Activated CD4-positive, alpha-beta T cell treated with anti-CD3 and anti-CD28 coated beads, Interleukin-2, amount 50 U/mL, for 4 hours (primary cell): Measurements from ENCODE around the gene INAFM2.
A peak's percentile ranks its signal among the peaks of the same experiment; 100 is the strongest.

Source experiments
- DNase-seq, 2 experiments: peaks; one replicate each; pipeline ENCODE4 v3.0.0-alpha.2; 2020

INAFM2 gene

DNA sequence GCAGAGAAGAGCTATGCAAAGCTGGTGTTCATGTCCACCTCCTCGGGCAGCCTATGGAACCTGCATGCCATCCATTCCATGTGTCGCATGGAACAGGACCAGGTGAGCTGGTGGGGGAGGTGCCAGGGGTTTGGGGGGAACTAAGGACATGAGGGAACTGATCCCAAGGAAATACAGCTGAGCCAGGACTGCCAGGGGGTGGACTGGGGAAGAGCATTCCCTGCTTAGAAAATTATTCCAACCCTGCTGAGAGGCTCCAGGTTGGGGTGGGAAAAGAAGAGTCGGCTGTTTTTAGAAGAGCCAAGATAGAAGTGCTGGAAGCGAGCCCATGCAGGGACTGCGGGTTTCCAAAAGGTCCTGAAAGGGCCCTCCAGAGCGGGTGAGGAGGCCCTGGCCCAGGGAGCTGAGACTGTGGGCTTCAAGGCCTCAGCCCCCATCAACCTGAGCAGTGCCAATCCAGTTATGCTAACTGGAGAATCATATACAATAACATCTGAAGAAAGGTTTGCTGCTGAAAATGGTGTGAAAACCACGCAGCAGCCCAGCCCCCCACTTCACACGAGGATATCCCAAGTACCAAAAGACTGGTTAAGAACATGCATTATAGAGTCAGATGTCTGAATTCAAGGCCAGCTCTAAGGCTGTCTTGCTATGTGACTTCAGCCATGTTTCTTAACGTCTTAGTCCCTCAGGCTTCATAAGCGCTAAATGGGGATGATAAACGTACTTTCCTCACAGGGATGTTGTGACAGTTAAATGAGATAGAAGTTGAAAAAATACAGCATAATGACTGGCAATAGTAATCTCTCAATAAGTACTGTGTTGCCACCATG, 42.3 kb downstream of the INAFM2 start:
- DNase-seq = no peak

- DNase-seq = no peak
Measured at GRCh38 chr15:40366457-40367370, 43.2 kb downstream of the INAFM2 start.

DNA sequence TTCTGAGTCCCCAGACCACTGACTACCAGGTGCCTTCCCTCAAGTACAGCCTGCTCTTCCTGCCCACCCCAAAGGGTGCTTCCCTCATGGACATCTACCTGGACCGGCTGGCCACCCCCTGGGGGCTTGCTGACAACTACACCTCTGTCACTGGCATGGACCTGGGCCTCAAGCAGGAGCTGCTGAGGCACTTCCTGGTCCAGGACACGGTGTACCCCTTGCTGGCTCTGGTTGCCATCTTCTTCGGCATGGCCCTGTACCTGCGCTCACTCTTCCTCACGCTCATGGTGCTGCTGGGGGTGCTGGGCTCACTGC, 43.8 kb downstream of the INAFM2 start:
- DNase-seq = no peak

GRCh38 chr15:40367686-40368611, 44.5 kb downstream of the INAFM2 start:
- peak; percentile 75 to 83 for DNase-seq

DNA sequence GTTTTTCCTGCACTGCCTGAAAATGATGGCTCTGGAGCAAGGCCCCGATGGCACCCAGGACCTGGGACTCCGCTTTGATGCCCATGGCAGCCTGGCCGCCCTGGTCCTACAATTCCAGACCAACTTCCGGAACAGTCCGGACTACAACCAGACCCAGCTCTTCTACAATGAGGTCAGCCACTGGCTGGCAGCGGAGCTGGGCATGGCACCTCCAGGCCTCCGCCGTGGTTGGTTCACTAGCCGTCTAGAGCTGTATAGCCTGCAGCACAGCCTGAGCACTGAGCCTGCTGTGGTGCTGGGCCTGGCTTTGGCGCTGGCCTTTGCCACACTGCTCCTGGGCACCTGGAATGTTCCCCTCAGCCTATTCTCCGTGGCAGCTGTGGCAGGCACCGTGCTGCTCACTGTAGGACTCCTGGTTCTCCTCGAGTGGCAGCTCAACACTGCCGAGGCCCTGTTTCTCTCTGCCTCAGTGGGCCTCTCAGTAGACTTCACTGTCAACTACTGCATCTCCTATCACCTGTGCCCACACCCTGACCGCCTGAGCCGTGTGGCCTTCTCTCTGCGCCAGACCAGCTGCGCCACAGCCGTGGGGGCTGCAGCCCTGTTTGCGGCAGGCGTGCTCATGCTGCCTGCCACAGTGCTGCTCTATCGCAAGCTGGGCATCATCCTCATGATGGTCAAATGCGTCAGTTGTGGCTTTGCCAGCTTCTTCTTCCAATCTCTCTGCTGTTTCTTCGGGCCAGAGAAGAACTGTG, 45.4 kb downstream of the INAFM2 start:
- DNase-seq = no peak

DNA sequence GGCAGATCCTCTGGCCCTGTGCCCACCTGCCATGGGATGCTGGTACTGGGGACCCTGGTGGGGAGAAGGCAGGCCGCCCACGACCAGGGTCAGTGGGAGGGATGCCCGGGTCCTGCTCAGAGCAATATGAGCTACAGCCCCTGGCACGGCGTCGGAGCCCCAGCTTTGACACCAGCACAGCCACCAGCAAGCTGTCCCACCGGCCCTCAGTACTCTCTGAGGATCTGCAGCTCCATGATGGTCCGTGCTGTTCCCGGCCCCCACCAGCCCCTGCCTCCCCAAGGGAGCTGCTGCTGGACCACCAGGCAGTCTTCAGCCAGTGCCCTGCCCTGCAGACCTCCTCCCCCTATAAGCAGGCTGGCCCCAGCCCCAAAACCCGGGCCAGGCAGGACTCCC, 46.0 kb downstream of the INAFM2 start:
- no peak for DNase-seq

DNA sequence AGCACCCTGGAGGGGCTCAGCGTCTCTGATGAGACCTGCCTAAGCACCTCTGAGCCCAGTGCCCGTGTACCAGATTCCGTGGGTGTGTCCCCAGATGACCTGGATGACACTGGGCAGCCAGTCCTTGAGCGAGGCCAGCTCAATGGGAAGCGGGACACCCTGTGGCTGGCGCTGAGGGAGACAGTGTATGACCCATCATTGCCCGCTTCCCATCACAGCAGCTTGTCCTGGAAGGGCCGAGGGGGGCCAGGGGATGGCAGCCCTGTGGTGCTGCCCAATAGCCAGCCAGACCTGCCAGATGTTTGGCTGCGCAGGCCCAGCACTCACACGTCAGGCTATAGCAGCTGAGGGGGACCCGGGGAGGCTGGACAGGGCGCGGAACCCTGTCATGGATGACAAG, 46.5 kb downstream of the INAFM2 start:
- DNase-seq = no peak

DNA sequence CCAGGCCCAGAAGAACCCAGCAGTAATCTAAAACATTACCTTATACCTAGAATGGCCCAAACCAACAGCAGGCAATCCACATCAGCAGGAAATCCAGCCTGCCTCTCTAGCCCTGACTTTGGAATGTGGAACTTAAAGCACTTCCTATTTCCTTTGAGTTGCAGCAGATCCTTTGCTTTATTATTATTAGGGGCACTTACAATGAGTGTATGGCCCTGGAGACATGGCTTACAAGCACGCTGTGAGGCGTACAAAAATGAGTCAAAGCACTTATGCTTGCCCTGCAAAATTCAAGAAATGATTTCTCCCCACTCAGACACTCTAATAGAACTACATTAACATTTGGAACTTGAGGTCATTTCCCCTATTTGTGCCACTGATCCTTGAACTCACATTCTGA, 49.5 kb downstream of the INAFM2 start:
- no peak for DNase-seq
